Activated CD4-positive, alpha-beta T cell treated with anti-CD3 and anti-CD28 coated beads, Interleukin-2, Interleukin-4, amounts not matched to agents 100 ng/mL and 50 ng/mL, durations not matched to agents 16 hours and 8 hours (primary cell): ENCODE results near the gene NCOR1.
A peak's percentile ranks its signal among the peaks of the same experiment; 100 is the strongest.

Experiments used
- DNase-seq: peaks from one replicate; pipeline ENCODE4 v3.0.0-alpha.2; 2020; ENCODE audit warnings: low spot score

Gene NCOR1

DNA sequence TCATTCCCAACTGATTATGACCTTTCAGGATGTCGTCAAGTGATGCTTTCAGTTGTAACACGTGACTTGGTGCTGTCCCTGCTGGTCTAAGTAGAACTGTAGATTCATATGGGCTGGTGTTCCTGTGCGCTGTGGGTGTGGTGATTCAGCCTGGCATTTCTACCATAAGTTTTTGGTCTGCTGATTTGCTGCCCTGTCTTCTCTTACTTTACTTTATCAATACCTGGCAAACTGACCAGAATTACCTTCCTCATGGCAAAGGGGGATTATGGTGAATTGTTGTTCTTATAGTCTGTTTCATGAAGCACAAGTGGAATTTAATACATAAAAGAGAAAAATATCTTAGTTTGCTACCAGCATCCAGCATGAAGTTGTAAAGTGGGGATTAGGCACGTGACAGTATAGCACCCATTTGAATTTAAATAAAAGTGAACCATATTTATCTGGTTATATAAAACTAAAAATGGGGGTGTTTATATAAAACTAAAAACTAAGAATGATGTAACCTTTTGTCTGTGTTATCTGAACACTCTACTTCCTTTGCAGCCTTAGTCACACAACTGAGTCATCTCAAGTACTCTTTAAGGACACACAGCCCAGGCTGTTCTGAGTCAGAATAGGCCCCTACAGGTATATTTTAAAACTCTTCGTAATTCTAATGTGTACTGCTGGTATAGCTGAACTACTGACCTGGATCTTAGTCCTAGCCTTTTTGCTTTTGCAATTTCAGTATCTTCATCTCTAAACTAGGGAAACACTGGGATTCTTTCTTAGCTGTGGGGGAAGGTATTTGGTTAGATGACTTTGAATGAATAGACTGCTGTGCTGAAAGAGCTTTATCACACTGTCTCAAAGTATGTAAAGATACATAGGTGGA lies 187.4 kb downstream of the NCOR1 start:
- peak; percentile 85 for DNase-seq

DNA sequence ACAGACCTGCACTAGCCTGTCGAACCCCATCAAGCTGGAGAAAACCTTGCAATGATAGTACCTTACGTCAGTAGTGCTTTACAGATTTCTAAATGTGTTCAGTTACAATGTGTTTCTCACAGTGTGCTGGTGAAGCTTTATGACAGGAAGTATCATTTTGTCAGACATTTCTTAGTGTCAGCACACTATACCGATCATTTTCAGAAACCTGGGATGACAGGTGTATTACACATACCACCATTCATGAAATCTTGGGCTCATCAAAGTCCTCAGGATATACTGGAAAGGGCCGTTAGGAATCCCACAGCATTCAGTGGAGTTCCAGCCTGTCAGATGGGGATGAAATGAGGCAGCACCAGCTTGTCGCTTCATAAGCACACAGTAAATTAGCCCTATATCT lies 188.4 kb downstream of the NCOR1 start:
- no peak for DNase-seq

DNA sequence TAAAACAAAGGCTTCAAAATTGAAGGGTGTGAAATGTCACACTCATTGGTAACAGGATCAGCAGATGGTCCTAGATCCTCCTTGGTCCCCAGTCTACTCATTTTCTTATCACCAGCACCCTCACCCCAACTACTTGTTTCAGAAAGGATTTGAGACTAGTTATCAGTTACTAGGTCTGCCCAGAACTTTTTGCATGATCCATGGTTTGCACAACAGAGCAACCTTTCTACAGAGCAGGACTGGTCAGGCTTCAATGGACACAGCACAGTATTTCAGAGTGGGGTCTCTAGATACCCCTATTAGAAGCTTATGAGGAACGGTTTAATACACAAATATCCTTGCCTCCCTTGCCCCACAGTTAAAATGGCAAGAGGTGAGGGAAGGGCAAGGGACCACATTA lies 190.1 kb downstream of the NCOR1 start:
- no peak for DNase-seq

DNA sequence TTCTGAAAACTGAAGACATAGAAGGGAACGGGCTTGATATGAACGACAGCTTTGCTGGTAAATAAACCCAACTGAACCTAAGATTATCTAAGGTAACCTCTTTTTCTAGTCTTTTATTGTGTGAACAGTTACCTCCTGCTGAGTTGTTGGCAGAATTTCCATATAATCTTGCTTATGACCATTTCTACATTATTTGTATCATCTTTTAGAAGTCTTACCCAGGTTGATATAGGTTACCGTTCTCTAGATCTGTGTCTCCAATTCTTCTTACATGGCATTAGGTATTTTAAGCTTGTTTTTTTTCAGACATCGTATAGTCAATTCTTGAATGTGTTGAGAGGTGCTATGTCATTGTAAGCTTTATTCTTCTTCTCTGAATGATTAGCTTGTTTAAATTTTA lies 191.5 kb downstream of the NCOR1 start:
- no peak for DNase-seq

DNA sequence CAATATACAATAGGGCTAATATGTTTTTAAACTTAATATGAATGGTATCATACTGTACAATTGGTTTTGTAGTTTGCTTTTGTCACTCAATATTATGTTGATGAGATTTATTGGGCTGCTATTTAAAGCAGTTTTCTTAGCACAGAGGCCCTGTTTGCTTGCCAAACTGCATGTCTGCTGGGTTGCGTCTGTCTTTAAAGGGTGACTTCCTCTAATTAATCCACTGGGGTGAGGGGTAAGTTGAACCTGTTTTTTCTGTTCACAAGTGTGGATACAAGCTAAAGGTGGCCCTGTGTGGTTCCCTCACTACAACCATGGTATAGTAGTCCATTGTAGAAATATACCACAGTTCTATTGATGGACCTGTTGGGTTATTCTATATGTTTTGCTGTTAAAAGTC lies 196.0 kb downstream of the NCOR1 start:
- no peak for DNase-seq

DNA sequence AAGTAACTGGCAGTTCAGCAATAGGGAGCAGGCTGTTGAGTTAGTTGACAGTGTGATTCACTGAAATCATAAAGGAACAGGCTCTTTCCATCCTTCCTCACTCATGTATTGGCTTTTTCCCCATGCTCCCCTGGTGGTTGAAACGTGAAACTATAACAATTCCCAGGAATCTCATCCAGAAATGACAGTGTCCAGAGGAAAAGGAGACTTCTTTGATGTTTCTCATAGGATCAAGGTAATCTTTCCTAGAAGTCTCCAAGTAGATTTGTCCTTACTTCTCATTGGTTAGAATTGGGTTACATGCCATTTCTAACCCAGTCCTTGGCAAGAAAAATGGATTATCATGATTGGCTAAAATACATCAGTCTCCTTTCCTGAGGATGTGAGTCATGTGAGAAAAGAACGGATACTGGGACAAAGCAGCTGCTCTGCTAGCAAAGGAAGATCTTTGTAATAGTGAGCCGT lies 201.4 kb downstream of the NCOR1 start:
- no peak for DNase-seq

DNA sequence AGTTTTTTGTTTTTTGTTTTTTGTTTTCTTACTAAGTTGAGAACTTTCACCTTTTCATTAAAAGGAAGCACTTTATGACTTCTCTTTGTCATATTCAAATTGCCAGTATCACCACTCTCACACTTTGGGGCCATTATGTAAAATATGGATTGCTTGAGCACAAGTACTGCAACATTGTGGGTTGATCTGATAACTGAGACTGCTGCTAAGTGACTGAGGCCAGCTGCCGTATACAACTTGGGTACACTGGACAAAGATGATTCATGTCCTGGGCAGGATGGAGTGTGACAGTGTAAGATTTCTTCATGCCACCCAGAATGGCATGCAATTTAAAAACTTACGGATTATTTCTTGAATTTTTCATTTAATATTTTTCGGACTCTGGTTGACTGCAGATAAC lies 207.9 kb downstream of the NCOR1 start:
- peak; percentile 44 for DNase-seq

DNA sequence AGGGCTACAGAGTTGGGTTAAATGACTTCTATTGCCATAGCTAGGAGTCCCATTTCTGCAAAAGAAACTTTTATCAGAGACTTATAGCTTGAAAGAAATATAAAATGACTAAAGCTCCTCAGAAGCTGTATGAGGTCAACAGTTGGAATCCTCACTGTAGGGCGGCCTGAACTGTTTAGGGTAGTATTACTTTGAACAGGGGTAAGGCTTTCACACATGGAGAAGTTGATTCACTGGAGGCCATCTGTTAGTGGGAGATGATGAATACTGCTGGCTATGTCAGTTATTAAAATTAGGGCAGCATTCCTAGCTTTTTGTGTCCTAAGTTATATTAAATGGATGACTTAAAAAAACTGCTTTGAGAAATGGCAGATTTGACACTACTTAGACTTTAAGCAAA lies 209.7 kb downstream of the NCOR1 start:
- DNase-seq = no peak

DNA sequence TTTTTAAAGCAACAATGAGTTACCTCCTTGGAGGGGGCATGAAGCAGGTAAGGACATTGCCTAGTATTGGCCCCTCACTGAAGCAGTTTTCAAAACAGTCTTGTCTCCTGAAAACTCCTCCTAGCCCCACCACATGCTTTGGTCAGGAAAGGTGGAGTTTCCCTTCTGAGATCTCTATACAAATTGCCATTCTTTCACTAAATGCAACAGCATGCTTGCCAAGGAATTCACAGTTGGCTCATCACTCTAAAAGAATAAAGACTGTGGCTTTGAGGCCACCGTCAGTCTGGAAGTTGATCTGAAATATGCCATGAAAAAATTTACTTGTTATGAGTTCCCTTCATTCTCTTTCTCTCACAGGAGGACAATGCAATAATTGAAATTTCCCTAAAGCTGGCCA lies 211.5 kb downstream of the NCOR1 start:
- DNase-seq = no peak

DNA sequence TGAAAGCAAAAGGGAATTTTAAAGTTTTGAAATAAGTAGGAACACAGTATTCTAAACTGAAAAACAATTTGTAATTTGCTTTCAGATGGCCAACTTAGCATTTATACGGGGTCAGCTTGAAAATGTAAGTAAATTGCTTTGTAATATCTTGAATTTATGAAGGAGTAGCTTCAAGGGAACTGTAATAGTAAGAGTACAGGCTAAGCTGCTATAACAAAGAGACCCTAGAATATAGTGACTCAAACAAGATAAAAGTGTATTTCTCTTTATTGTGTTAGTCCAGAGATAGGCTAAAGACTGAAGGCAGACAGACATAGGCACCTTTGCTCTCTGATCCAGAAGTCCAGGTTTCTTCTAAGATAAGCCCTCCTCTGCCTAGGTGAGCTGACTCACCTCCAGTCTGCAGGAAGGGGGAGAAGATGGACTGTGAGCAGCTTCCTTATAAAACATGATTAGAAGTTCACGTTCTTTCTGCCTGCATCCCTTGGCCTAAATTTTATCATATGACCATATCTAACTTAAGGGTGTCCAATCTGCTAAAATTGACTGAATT lies 212.6 kb downstream of the NCOR1 start:
- DNase-seq = no peak

DNA sequence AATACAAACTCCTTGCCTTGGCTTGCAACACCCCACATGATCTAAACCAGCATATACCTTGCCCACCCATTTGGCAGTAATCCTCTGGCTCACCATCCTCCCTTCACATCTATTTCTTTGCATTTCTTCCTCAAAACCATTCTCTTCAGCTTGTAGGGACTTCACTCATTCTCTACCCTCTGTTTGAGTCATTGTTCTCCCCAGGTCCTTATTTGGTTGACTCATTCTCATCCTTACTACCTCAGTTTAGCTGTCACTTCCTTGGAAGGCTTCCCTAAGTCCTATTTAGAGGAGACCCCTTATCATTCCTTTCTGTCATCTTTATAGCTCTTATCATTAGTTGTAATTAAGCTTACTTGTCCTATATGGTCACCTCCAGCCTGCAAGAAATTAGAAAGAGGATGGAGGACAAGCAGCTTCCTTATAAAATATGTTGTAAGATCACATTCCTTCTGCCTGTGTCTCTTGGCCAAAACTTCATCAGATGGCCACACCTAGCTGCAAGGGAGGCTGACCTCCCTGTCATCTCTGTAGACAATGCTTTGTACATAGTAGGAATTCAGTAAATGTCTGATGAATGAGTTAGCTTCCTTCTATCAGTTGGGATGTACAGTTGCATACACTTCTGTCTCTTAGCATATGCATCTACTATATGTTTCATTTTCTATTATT lies 214.0 kb downstream of the NCOR1 start:
- DNase-seq = peak; percentile 58

DNA sequence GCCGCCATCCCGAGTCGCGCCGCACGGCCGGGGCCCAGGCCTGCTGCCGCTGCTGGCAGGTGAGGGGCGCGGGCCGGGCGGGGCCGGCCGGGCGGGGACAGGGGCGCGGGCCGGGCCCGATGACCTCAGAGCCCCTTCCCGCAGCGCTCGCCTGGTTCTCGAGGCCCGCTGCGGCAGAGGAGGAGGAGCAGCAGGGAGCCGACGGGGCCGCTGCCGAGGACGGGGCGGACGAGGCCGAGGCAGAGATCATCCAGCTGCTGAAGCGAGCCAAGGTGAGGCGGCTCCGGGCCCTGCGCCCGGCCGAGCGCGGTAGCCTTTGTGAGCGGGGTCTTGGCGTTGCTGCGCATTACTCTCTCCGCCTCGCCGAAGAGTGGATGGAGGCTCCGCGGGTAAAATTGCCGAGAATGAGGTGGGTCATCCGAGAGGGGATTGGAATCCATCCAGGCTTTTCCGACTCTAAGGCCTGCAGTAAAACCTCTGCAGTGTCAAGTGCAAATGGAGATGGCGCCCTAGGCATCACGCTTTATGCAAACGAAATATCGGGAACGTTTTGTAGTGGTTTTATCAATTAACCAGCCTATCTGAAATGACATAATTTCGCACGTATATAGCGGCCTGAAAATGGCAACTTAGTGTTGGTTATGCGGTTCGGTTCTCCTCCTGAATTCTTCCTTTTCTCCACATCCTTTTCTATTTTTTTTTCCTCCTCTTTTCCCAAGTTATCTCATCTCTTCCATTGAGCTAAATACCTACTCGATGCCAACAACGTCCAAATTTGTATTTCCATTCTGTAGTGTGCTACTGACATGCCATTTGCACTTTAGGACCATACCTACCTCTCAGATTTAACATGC lies 215.1 kb downstream of the NCOR1 start:
- peak; percentile 8 for DNase-seq

DNA sequence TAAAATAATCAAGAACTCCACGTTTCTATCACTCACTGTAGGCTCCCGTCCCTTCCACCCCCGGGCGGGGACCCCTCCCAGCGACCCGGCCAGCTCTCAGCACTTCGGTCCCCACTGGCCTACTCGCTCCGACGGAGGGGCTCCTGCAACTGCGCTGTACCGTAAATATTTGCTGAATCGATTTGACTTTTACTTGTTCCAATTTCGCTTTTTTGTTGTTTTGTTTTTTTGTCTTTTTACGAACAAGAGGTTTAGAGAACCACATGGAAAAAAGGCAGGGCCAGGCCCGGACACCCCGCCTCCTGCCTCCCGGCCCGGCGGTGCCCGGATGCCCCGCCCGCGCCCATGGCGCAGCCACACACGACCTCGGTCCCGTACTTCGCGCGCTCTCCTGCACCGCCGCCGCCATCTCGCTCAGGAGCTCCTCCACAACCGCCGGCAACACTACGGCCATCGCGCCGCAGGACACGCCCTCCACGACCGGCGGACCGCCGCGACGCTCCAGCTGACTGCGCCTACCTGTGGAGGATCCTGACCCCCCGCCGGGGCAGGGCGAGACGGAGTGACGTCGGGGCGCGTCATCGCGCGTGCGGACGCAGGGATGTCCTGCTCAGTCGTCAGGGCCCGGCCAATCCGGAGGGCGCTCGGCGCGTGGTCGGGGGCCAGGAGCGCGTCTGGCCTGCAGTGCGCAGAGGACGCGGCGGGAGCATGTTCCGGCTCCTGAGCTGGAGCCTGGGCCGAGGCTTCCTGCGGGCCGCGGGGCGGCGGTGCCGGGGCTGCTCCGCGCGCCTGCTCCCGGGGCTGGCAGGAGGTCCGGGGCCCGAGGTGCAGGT lies 216.0 kb downstream of the NCOR1 start, which contains the start of the genes TTC19 and ZSWIM7:
Gene TTC19 (plus strand): TSS at position 684 of the 833 bp plus-strand sequence. CDS start 25 bp downstream, at position 709.
Gene ZSWIM7 (minus strand): TSS at position 564 of the 833 bp plus-strand sequence. CDS start 110 bp downstream, at position 454.
- peak; percentile 98 for DNase-seq

DNA sequence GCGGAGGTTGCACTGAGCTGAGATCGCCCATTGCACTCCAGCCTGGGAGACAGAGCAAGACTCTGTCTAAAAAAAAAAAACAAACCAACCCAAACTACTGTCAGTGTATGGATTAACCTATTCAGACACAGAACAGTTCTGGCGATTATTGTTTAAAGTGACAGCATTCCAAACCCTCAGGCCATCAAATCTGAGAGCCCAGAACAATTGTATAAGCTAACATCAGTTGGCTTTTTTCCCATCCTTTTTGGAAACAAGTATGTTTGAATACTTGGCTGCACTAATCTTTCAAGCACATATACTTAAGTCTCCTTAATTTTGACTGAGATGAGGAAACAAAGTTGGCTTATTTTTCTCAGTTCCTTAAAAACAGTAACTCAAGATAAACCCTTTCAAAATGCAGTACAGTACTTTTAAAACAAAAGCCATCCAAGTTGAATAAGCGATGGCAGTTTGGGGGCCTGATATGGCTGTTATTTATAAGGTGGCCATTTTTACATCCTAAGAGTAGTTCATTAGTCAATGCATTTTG lies 217.2 kb downstream of the NCOR1 start:
- DNase-seq = no peak

DNA sequence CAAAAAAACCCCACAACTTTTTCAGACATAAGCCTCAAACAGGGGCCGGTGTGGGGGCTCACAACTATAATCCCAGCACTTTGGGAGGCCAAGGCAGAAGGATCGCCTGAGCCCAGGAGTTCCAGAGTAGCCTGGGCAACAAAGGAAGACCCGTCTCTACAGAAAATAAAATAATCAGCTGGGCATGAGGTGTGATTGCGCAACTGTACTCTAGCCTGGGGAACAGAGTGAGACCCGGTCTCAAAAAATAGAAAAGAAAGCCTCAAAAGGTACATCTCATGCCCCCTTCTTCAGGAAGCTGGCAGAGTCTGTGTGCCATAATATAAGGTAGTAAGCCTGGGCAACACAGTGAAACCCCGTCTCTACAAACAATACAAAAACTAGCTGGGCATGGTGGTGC lies 219.0 kb downstream of the NCOR1 start:
- no peak for DNase-seq

DNA sequence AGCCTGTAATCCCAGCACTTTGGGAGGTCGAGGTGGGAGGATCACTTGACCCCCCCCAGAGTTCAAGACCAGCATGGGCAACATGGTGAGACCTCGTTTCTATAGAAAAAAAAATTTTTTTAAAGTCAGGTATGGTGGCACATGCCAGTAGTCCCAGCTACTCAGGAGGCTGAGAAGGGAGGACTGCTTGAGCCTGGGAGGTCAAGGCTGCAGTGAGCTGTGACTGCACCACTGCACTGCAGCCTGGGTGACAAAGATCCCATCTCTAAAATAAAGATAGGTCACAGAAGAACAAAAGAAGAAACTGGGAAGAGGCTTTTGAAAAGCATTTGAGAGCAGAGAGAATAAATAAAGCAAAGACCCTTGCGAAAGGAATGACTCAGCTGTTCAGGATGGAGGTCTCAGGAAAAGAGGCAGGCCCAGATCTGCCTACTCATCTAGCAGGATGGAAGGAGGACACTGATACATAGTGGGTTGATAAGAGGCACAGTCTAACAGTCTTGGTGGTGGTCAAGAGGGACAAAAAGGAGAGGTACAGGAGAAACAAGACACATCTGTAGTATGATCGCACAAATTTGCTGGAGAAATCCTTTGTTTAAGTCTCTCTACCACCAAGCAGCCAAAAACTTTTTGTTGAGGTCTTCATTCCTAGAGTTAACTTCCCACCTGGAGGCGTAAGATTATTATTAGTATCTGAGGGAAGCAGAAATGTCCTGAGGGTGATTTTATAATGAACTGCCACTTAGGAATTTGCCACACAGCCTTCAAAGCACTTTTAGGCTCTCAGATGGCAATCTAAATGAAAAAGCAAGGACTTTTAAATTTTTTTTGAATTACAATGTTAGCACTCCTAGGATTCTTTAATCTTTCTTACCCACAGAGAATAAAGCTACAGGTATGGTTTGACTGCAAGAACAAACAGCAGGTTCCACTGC lies 233.4 kb downstream of the NCOR1 start:
- DNase-seq = no peak

DNA sequence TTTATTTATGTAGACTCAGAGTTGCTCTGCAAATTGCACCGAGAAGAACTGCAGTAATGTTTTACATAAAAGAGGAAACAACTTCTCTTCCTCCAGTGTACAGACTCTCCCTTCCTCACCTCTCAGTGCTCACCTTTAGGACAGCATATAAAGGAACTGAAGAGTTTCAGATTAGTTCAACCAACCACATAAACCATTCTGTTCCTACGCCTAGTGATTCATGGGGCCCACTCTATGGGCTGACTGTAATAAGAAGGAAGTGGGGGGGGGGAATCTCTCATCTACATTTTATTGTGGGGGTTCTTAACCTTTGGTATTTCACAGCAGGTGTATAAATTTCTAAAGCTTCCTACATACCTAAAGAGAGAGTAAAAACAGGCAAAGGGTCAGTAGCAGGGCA lies 234.1 kb downstream of the NCOR1 start:
- peak; percentile 54 for DNase-seq
